SK-N-SH (cell line): Measurements from ENCODE around the gene ADD3.

Source experiments
- EP300 ChIP-seq, 2 experiments: IDR thresholded peaks; 2 replicates each; pipeline versions ENCODE4 v1.4.0 to v1.6.1; 2012; ENCODE audit warnings: borderline replicate concordance in 1 of 2, low read depth in 1 of 2, low read length in 1 of 2
- EZH2phosphoT487 ChIP-seq: fragments of 200-600 bp; sonication (generic); IDR thresholded peaks from 2 replicates; pipeline ENCODE4 v1.6.1; 2017; ENCODE audit warnings: low read depth, mixed run types, mild to moderate bottlenecking, antibody characterized with exemption, moderate library complexity, borderline replicate concordance
- JUND ChIP-seq: IDR thresholded peaks from 2 replicates; pipeline ENCODE4 v1.4.0; 2012
- POLR2AphosphoS5 ChIP-seq: IDR thresholded peaks from 2 replicates; pipeline ENCODE4 v1.6.1; 2012; ENCODE audit warnings: low read depth, low read length
- RCOR1 ChIP-seq: fragments of 150-350 bp; IDR thresholded peaks from 2 replicates; pipeline ENCODE4 v1.6.1; 2017; ENCODE audit warnings: antibody characterized with exemption, low read length
- SIN3A ChIP-seq: IDR thresholded peaks from 2 replicates; pipeline ENCODE4 v1.6.1; 2012; ENCODE audit warnings: low read depth, mild to moderate bottlenecking, low read length, moderate library complexity, borderline replicate concordance
- SMC3 ChIP-seq: IDR thresholded peaks from 2 replicates; pipeline ENCODE4 v1.6.1; 2012; ENCODE audit warnings: low read depth, low read length, improper control_type of control experiment
- TAF1 ChIP-seq: IDR thresholded peaks from 2 replicates; pipeline ENCODE4 v1.6.1; 2012; ENCODE audit warnings: low read depth, mild to moderate bottlenecking, low read length, moderate library complexity, borderline replicate concordance
- TF ChIP-seq, protein P1 (sequence below): IDR thresholded peaks from 2 replicates; pipeline ENCODE4 v1.6.1; 2012; ENCODE audit warnings: mild to moderate bottlenecking, low read depth, low read length, moderate library complexity
- TF ChIP-seq, protein P2 (sequence below): fragments of 200-600 bp; sonication (generic); IDR thresholded peaks from 2 replicates; pipeline ENCODE4 v1.6.1; 2017; ENCODE audit warnings: antibody characterized with exemption, mild to moderate bottlenecking, moderate library complexity
- TF ChIP-seq, protein P3 (sequence below): IDR thresholded peaks from 2 replicates; pipeline ENCODE4; 2012
- TF ChIP-seq, protein P4 (sequence below): IDR thresholded peaks from 2 replicates; pipeline ENCODE4 v1.4.0; 2012; ENCODE audit warnings: low read depth

DNA sequence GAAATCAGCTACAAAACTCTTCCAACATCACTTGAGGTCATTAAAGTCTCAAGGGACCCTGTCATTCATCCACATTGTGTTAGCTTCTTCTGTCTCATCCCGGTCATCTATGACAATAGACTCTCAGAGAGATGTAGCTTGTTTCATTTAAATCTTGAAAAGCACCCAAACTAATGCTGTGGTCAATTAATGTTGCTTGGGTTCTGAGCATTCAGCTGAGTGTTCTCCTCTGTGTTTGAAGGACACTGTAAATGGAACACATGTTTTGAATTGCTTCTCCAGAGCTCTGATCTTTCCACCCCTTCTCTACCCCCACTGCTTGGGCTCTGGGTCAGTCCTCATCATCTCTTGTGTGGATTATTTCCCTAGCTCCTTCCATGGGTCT, 19.6 kb upstream of the ADD3 start:
- TF ChIP-seq JUND (no peak), EP300 (IDR thresholded peaks at IDR 0.05; ENCODE audit: borderline replicate concordance in 1 of 2, low read depth in 1 of 2, low read length in 1 of 2) (no peak), RCOR1 (no peak), SMC3 (no peak), TAF1 (no peak), POLR2AphosphoS5 (no peak), EZH2phosphoT487 (no peak), SIN3A (no peak)
- TF ChIP-seq, protein P1, sequence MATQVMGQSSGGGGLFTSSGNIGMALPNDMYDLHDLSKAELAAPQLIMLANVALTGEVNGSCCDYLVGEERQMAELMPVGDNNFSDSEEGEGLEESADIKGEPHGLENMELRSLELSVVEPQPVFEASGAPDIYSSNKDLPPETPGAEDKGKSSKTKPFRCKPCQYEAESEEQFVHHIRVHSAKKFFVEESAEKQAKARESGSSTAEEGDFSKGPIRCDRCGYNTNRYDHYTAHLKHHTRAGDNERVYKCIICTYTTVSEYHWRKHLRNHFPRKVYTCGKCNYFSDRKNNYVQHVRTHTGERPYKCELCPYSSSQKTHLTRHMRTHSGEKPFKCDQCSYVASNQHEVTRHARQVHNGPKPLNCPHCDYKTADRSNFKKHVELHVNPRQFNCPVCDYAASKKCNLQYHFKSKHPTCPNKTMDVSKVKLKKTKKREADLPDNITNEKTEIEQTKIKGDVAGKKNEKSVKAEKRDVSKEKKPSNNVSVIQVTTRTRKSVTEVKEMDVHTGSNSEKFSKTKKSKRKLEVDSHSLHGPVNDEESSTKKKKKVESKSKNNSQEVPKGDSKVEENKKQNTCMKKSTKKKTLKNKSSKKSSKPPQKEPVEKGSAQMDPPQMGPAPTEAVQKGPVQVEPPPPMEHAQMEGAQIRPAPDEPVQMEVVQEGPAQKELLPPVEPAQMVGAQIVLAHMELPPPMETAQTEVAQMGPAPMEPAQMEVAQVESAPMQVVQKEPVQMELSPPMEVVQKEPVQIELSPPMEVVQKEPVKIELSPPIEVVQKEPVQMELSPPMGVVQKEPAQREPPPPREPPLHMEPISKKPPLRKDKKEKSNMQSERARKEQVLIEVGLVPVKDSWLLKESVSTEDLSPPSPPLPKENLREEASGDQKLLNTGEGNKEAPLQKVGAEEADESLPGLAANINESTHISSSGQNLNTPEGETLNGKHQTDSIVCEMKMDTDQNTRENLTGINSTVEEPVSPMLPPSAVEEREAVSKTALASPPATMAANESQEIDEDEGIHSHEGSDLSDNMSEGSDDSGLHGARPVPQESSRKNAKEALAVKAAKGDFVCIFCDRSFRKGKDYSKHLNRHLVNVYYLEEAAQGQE: no peak
- TF ChIP-seq, protein P2, sequence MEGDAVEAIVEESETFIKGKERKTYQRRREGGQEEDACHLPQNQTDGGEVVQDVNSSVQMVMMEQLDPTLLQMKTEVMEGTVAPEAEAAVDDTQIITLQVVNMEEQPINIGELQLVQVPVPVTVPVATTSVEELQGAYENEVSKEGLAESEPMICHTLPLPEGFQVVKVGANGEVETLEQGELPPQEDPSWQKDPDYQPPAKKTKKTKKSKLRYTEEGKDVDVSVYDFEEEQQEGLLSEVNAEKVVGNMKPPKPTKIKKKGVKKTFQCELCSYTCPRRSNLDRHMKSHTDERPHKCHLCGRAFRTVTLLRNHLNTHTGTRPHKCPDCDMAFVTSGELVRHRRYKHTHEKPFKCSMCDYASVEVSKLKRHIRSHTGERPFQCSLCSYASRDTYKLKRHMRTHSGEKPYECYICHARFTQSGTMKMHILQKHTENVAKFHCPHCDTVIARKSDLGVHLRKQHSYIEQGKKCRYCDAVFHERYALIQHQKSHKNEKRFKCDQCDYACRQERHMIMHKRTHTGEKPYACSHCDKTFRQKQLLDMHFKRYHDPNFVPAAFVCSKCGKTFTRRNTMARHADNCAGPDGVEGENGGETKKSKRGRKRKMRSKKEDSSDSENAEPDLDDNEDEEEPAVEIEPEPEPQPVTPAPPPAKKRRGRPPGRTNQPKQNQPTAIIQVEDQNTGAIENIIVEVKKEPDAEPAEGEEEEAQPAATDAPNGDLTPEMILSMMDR: no peak
- TF ChIP-seq, protein P3, sequence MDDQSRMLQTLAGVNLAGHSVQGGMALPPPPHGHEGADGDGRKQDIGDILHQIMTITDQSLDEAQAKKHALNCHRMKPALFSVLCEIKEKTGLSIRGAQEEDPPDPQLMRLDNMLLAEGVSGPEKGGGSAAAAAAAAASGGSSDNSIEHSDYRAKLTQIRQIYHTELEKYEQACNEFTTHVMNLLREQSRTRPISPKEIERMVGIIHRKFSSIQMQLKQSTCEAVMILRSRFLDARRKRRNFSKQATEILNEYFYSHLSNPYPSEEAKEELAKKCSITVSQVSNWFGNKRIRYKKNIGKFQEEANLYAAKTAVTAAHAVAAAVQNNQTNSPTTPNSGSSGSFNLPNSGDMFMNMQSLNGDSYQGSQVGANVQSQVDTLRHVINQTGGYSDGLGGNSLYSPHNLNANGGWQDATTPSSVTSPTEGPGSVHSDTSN: no peak
- TF ChIP-seq, protein P4, sequence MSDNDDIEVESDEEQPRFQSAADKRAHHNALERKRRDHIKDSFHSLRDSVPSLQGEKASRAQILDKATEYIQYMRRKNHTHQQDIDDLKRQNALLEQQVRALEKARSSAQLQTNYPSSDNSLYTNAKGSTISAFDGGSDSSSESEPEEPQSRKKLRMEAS: no peak
